Liver (tissue), 2 donors: Measurements from ENCODE around the gene HSPA12B.

ENCODE experiments used
- CTCF ChIP-seq: fragments of 150-350 bp; IDR thresholded peaks from 2 replicates; pipeline ENCODE4 v1.5.1; 2017; ENCODE audit warnings: improper control_type of control experiment, low read depth, low read length; ENCODE audit not compliant: missing input control
- TF ChIP-seq, protein P1 (sequence below): IDR thresholded peaks from 2 replicates; pipeline ENCODE4 v1.6.1; 2016; ENCODE audit warnings: antibody characterized with exemption
- donor health status: healthy.

GRCh38 chr20:3765171-3765882, 32.8 kb downstream of the HSPA12B start:
- TF ChIP-seq, protein P1, sequence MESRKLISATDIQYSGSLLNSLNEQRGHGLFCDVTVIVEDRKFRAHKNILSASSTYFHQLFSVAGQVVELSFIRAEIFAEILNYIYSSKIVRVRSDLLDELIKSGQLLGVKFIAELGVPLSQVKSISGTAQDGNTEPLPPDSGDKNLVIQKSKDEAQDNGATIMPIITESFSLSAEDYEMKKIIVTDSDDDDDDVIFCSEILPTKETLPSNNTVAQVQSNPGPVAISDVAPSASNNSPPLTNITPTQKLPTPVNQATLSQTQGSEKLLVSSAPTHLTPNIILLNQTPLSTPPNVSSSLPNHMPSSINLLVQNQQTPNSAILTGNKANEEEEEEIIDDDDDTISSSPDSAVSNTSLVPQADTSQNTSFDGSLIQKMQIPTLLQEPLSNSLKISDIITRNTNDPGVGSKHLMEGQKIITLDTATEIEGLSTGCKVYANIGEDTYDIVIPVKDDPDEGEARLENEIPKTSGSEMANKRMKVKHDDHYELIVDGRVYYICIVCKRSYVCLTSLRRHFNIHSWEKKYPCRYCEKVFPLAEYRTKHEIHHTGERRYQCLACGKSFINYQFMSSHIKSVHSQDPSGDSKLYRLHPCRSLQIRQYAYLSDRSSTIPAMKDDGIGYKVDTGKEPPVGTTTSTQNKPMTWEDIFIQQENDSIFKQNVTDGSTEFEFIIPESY = no peak
- no peak for TF ChIP-seq CTCF
